ENCODE measurements around the gene KIT. TPM values are rescaled to one million over a fixed set of nuclear protein-coding genes. Genes with fewer than 3 reads are reported as not detected.

Gene KIT
- total RNA-seq, 1 donor = 0.42 TPM

DNA sequence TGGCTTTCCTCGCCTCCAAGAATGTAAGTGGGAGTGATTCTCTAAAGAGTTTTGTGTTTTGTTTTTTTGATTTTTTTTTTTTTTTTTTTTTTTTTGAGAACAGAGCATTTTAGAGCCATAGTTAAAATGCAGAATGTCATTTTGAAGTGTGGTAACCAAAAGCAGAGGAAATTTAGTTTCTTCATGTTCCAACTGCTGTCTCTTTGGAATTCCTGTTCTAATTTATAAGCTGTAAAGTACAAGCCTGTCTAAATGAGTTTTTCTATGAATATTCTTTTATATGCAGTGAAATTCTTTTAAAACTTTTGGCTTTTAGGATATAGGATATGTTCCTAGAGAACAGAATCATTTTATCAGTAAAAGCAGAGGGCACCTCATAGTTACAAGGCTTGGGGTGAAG, 74.2 kb downstream of the KIT start:
- no peaks in the 10 kb centered on the region for H3K9me3 ChIP-seq (ENCODE audit: low read depth, low read length)
- no peaks in the 10 kb centered on the region for H3K27me3 ChIP-seq (ENCODE audit: insufficient read depth, low read length)
- no peak overlapping the region for H3K4me3 ChIP-seq (ENCODE audit: low read length)
- no peaks in the 10 kb centered on the region for H3K4me1 ChIP-seq (ENCODE audit: insufficient read depth, low read length)

GRCh38 chr4:54737421-54737820, 79.7 kb downstream of the KIT start:
- Histone ChIP-seq H3K4me1 (ENCODE audit: insufficient read depth, low read length) (no peaks in the 10 kb centered on the region), H3K4me3 (ENCODE audit: low read length) (no peak overlapping the region), H3K27me3 (ENCODE audit: insufficient read depth, low read length) (no peaks in the 10 kb centered on the region), H3K9me3 (ENCODE audit: low read depth, low read length) (no peaks in the 10 kb centered on the region)

DNA sequence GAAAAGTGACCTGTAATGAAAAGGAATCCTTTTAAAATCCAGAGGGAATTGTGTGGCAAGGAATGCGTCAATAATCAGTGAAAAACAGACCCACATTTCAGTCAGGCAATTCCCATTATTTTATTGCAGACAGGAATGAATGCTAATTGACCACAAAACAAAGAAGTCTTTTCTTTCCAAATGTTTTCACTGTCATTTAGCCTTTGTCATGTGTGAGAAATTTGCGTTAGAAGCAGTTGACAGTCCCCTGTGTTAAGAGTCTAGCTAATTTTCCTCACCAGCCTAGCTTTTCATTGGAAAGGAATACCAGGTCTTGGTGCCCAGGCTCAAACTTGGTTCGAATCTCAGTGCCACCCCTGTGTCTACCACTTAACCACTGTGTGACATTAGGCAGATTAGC, 83.4 kb downstream of the KIT start:
- Histone ChIP-seq H3K4me3 (ENCODE audit: low read length) (no peak overlapping the region), H3K4me1 (ENCODE audit: insufficient read depth, low read length) (peaks cover 8% of the 10 kb centered on the region), H3K9me3 (ENCODE audit: low read depth, low read length) (no peaks in the 10 kb centered on the region), H3K27me3 (ENCODE audit: insufficient read depth, low read length) (no peaks in the 10 kb centered on the region)

- Histone ChIP-seq H3K4me3 (ENCODE audit: low read length) (no peak overlapping the region), H3K27me3 (ENCODE audit: insufficient read depth, low read length) (no peaks in the 10 kb centered on the region), H3K9me3 (ENCODE audit: low read depth, low read length) (no peaks in the 10 kb centered on the region), H3K4me1 (ENCODE audit: insufficient read depth, low read length) (peaks cover 8% of the 10 kb centered on the region)
Measured at GRCh38 chr4:54742636-54743399, 85.1 kb downstream of the KIT start.

GRCh38 chr4:54743562-54743961, 85.8 kb downstream of the KIT start:
- Histone ChIP-seq H3K27me3 (ENCODE audit: insufficient read depth, low read length) (no peaks in the 10 kb centered on the region), H3K4me3 (ENCODE audit: low read length) (no peak overlapping the region), H3K9me3 (ENCODE audit: low read depth, low read length) (no peaks in the 10 kb centered on the region), H3K4me1 (ENCODE audit: insufficient read depth, low read length) (peaks cover 8% of the 10 kb centered on the region)

DNA sequence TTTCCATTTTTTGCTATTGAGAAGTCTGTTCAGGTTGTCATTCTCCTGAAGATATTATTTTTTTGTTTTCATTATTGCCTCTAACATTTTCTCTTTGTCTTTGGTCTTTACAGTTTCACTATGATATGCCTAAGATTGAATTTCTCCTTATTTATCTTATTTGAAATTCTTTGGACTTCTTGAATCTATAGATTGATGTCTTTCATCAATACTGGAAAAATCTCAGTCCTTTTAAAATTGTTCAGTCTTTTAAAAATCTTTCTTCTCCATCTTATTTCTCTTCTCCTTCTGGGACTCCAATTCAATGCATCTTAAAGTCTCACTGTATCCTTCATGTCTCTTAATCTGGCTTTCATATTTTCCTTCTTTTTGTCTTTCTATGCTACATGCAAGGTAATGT, 86.7 kb downstream of the KIT start:
- H3K27me3 ChIP-seq (ENCODE audit: insufficient read depth, low read length) = no peaks in the 10 kb centered on the region
- H3K4me1 ChIP-seq (ENCODE audit: insufficient read depth, low read length) = peaks cover 8% of the 10 kb centered on the region
- H3K4me3 ChIP-seq (ENCODE audit: low read length) = no peak overlapping the region
- H3K9me3 ChIP-seq (ENCODE audit: low read depth, low read length) = no peaks in the 10 kb centered on the region

GRCh38 chr4:54745031-54745770, 87.4 kb downstream of the KIT start:
- Histone ChIP-seq H3K9me3 (ENCODE audit: low read depth, low read length) (no peaks in the 10 kb centered on the region), H3K4me1 (ENCODE audit: insufficient read depth, low read length) (peaks cover 8% of the 10 kb centered on the region), H3K27me3 (ENCODE audit: insufficient read depth, low read length) (no peaks in the 10 kb centered on the region), H3K4me3 (ENCODE audit: low read length) (no peak overlapping the region)

DNA sequence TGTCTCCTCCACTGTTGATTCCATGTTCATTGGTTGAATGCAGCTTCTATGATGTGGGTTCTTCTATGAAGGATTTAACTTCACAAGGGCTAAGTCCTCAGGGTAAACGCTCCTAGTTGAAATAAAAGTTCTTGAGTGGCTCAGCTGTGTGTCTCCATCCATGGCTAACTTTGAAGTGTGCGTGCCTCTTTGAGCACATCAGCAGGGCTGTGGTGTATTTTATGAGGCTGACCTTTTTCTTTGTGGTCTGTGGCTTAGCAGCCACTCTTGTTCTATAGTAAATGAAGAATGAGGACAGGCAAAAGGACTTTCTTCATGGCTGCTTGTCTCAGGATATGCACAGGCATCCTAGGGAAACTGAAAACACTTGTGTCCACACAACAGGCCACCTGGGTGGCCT, 88.5 kb downstream of the KIT start:
- H3K9me3 ChIP-seq (ENCODE audit: low read depth, low read length) = no peaks in the 10 kb centered on the region
- peaks cover 8% of the 10 kb centered on the region for H3K4me1 ChIP-seq (ENCODE audit: insufficient read depth, low read length)
- H3K4me3 ChIP-seq (ENCODE audit: low read length) = no peak overlapping the region
- no peaks in the 10 kb centered on the region for H3K27me3 ChIP-seq (ENCODE audit: insufficient read depth, low read length)

GRCh38 chr4:54750341-54750740, 92.6 kb downstream of the KIT start:
- Histone ChIP-seq H3K4me1 (ENCODE audit: insufficient read depth, low read length) (peaks cover 5% of the 10 kb centered on the region), H3K4me3 (ENCODE audit: low read length) (no peak overlapping the region), H3K9me3 (ENCODE audit: low read depth, low read length) (no peaks in the 10 kb centered on the region), H3K27me3 (ENCODE audit: insufficient read depth, low read length) (no peaks in the 10 kb centered on the region)

DNA sequence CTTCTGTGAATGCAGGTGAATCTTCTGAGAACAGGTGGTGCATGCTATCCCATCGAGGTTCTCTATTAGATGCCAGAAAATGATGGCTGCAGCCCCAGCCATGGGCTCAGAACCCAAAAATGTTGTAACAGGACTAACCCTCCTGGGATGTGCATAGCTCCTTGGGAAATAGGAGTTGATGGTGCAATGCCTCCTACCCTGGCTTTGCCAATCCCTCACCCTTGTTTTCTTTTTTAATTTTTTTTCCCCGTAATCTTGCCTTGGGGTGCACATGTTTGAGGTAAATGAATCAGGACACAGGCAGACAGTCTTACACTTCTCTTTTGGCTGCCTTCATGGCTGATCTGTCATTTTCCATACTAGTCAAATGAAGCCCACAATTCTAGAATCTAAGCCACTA, 96.6 kb downstream of the KIT start:
- H3K9me3 ChIP-seq (ENCODE audit: low read depth, low read length) = no peaks in the 10 kb centered on the region
- H3K27me3 ChIP-seq (ENCODE audit: insufficient read depth, low read length) = no peaks in the 10 kb centered on the region
- H3K4me3 ChIP-seq (ENCODE audit: low read length) = no peak overlapping the region
- peaks cover 5% of the 10 kb centered on the region for H3K4me1 ChIP-seq (ENCODE audit: insufficient read depth, low read length)

GRCh38 chr4:54764476-54764875, 106.7 kb downstream of the KIT start:
- Histone ChIP-seq H3K4me1 (ENCODE audit: insufficient read depth, low read length) (no peaks in the 10 kb centered on the region), H3K27me3 (ENCODE audit: insufficient read depth, low read length) (no peaks in the 10 kb centered on the region), H3K9me3 (ENCODE audit: low read depth, low read length) (no peaks in the 10 kb centered on the region), H3K4me3 (ENCODE audit: low read length) (no peak overlapping the region)

DNA sequence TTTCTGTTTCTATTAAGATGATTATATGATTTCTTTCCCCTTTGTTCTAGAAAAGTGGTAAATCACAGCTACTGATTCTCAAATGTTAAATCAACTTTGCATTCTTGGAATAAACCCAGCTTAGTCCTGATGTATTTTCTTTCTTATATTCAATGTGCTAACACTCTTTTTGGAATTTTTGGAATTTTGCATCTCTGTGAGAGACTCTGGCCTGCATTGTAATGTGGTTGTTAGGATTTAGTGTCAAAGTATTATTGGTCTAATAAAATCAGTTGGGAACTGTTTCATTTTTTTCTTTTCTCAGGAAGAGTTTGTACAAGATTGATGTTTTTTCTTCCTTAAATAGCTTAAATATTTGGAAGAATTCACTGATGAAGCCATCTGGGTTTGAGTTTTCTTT, 109.6 kb downstream of the KIT start:
- Histone ChIP-seq H3K9me3 (ENCODE audit: low read depth, low read length) (no peaks in the 10 kb centered on the region), H3K27me3 (ENCODE audit: insufficient read depth, low read length) (no peaks in the 10 kb centered on the region), H3K4me3 (ENCODE audit: low read length) (no peak overlapping the region), H3K4me1 (ENCODE audit: insufficient read depth, low read length) (no peaks in the 10 kb centered on the region)

GRCh38 chr4:54773022-54773421, 115.3 kb downstream of the KIT start:
- H3K9me3 ChIP-seq (ENCODE audit: low read depth, low read length) = no peaks in the 10 kb centered on the region
- no peaks in the 10 kb centered on the region for H3K27me3 ChIP-seq (ENCODE audit: insufficient read depth, low read length)
- no peak overlapping the region for H3K4me3 ChIP-seq (ENCODE audit: low read length)
- no peaks in the 10 kb centered on the region for H3K4me1 ChIP-seq (ENCODE audit: insufficient read depth, low read length)

DNA sequence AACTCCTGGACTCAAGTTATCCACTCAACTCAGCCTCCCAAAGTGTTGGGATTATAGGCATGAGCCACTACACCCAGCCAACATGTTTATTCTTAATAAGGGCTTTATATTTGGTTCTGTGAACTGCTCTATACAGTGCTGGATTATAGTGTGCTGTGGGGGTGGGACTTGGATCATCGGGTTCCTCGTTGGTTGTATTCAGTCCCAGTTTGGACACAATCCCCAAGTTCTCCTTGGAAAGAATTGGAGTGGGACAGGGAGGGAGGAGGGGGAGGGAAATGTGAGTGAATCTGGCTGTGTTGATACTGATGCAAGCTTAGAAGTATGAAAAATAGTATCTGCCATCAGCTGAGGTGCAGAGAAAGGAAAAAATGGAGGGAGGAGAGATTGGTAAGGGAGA, 121.3 kb downstream of the KIT start:
- peaks cover 6% of the 10 kb centered on the region for H3K4me1 ChIP-seq (ENCODE audit: insufficient read depth, low read length)
- H3K4me3 ChIP-seq (ENCODE audit: low read length) = no peak overlapping the region
- no peaks in the 10 kb centered on the region for H3K9me3 ChIP-seq (ENCODE audit: low read depth, low read length)
- H3K27me3 ChIP-seq (ENCODE audit: insufficient read depth, low read length) = no peaks in the 10 kb centered on the region

DNA sequence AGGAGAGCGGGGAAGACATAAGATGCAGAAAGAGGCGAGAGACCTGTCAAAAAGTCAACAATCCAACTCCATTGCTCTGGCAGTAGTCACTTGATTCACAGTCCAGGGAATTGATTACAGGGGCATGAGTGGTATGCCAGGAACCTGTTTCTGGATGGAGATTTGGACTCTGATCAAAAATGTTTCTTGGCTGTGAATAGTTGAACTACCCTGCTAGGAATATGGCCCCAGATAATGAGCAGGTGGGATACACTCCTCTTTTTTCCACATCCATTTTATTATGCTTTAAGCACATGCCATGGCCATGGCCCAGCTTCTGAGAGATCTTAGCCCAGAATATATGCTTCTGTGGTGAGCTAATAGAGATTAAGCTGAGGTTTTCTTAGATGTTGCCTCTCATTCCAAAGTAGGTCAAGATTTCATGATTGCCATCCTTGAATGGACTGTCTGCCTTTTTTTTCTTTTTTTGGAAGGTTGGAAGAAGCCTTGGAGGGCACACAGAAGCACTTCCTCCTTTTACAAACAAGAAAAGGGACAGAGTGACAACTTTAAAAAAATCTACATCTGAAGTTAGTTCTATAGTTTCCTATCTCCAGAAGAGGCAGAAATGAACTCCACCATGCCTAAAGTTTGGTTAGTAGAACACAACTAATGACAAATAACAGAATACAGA, 121.9 kb downstream of the KIT start:
- peaks cover 7% of the 10 kb centered on the region for H3K4me1 ChIP-seq (ENCODE audit: insufficient read depth, low read length)
- H3K4me3 ChIP-seq (ENCODE audit: low read length) = no peak overlapping the region
- no peaks in the 10 kb centered on the region for H3K9me3 ChIP-seq (ENCODE audit: low read depth, low read length)
- no peaks in the 10 kb centered on the region for H3K27me3 ChIP-seq (ENCODE audit: insufficient read depth, low read length)
